GM21737 (cell line): ENCODE measurements around the gene HMMR.
A peak's percentile ranks its signal among the peaks of the same experiment; 100 is the strongest.
"Not testable (repeated sequence)": the region's sequence is repeated elsewhere in the genome, so short reads cannot be mapped to it uniquely, and the experiment has no call there.

Source experiments
- ATAC-seq: cut with Tn5 transposase; IDR thresholded peaks from one replicate; pipeline ENCODE4 v1.9.1; 2021; ENCODE audit warnings: mild to moderate bottlenecking, moderate library complexity; ENCODE audit not compliant: unreplicated experiment

HMMR gene

GRCh38 chr5:163460562-163461171 is at the start of gene HMMR:
Gene HMMR (plus strand): TSS chr5:163460632. CDS start chr5:163460693, 61 bp downstream.
- no peak for ATAC-seq

- ATAC-seq, result not testable (repeated sequence)
These were observed 44.8 kb upstream of the HMMR start for GRCh38 chr5:163415673-163416072.

GRCh38 chr5:163424836-163425235 is 35.6 kb upstream of the HMMR start:
- ATAC-seq, result no peak

GRCh38 chr5:163426128-163426527 is 34.3 kb upstream of the HMMR start:
- not testable (repeated sequence) for ATAC-seq

- no peak for ATAC-seq
These were observed 27.9 kb upstream of the HMMR start for GRCh38 chr5:163432544-163432943.

GRCh38 chr5:163433271-163433670 is 27.2 kb upstream of the HMMR start:
- ATAC-seq, result no peak

GRCh38 chr5:163434401-163434866 is 26.0 kb upstream of the HMMR start:
- no peak for ATAC-seq

- ATAC-seq, result no peak
These were observed 23.9 kb upstream of the HMMR start for GRCh38 chr5:163436515-163436914.

GRCh38 chr5:163437011-163437308 is 23.5 kb upstream of the HMMR start:
- ATAC-seq, result no peak

GRCh38 chr5:163437309-163438182 is 22.9 kb upstream of the HMMR start, which contains the start of gene CCNG1:
Gene CCNG1 (plus strand): TSS chr5:163437595. CDS start chr5:163439257, 1,662 bp downstream.
- peak; percentile 96 for ATAC-seq

GRCh38 chr5:163439092-163439425 is 21.4 kb upstream of the HMMR start:
- ATAC-seq, result no peak

- no peak for ATAC-seq
These were observed 19.5 kb upstream of the HMMR start for GRCh38 chr5:163440954-163441353.

- no peak for ATAC-seq
These were observed 15.9 kb upstream of the HMMR start for GRCh38 chr5:163444526-163444925.

- no peak for ATAC-seq
These were observed 15.1 kb upstream of the HMMR start for GRCh38 chr5:163445345-163445744.

- ATAC-seq, result no peak
These were observed 13.2 kb upstream of the HMMR start for GRCh38 chr5:163447191-163447590.

- ATAC-seq, result no peak
These were observed 12.6 kb upstream of the HMMR start for GRCh38 chr5:163447875-163448274.

- no peak for ATAC-seq
These were observed 11.9 kb upstream of the HMMR start for GRCh38 chr5:163448491-163448890.

- no peak for ATAC-seq
These were observed 8.9 kb upstream of the HMMR start for GRCh38 chr5:163451489-163451888.

- ATAC-seq, result no peak
These were observed 6.7 kb upstream of the HMMR start for GRCh38 chr5:163453705-163454104.

GRCh38 chr5:163455406-163455805 is 5.0 kb upstream of the HMMR start:
- ATAC-seq, result not testable (repeated sequence)

GRCh38 chr5:163456029-163456589 is 4.3 kb upstream of the HMMR start:
- ATAC-seq, result no peak

GRCh38 chr5:163456840-163457239 is 3.6 kb upstream of the HMMR start:
- ATAC-seq, result no peak
